ENCODE measurements around the gene GLB1L3. TPM values are rescaled to one million over a fixed set of nuclear protein-coding genes. Genes with fewer than 3 reads are reported as not detected.

Gene GLB1L3
- polyA plus RNA-seq, 1 donor (not counting 4 experiments of a cell fraction or from before 2014, with no cell fraction given), result 3.0 TPM

DNA sequence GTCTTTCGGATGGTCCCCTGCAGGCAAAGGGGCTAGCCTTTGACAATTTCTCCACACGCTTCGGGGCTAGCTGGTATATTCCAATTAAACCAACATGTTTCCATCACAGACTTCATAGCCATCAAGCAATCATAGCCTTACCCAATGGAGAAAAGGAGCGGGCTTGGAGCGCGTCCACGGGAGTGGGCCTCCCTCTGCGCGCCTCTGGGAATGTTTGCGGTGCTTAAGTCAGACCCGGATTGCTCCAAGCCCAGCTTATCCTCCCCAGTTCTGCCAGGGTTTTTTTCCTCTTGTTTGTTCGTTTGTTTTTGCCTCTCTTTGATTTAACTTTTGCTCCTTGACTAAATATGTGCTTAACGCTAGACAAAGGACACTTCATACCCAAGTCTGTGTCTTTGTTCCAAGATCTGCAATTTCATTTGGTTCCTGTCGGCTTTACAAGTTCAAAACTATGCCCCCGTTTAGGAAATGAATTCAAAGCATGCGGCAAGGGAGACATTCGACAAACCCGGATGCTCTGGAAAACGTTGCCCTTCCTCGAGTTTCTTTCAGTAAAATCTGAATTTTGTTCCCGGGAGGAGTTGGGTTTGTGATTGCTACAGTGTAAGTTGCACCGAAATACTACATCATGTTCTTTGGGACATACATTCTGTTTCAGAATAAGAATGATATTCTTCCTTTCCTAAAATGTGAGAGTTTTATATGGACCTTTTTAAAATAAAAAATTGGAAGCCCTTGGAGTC, 54.6 kb downstream of the GLB1L3 start:
- H3K9me1 ChIP-seq (ENCODE audit: control insufficient read depth, extremely low read depth, insufficient read depth, low read length), result no peaks in the 10 kb centered on the region
- H3K4me1 ChIP-seq (ENCODE audit: control insufficient read depth, extremely low read depth, insufficient read depth, low read length), result peaks cover 2% of the 10 kb centered on the region
- peak overlapping the region in 2 of 3 experiments; percentile 46 to 64 for H3K4me3 ChIP-seq (ENCODE audit: control insufficient read depth in 2 of 3, extremely low read depth in 1 of 3, insufficient read depth in 2 of 3, low read depth in 1 of 3, low read length in 3 of 3)
- peak overlapping the region; percentile 69 for H3K4me2 ChIP-seq (ENCODE audit: control insufficient read depth, extremely low read depth, insufficient read depth, low read depth, low read length)
- no peak overlapping the region for H3K27ac ChIP-seq (ENCODE audit: control insufficient read depth, insufficient read depth, low read length)
- no peaks in the 10 kb centered on the region for H4K20me1 ChIP-seq (ENCODE audit: control insufficient read depth, extremely low read depth, insufficient read depth, low read length)
- H2AFZ ChIP-seq (ENCODE audit: control insufficient read depth, low read length), result no peak overlapping the region
- H3K79me2 ChIP-seq (ENCODE audit: control insufficient read depth, insufficient read depth, low read length), result no peaks in the 10 kb centered on the region
- no peaks in the 10 kb centered on the region for H3K9me3 ChIP-seq (ENCODE audit: control insufficient read depth, low read depth, low read length)
- H3K9ac ChIP-seq (ENCODE audit: control insufficient read depth, extremely low read depth, insufficient read depth, low read length), result peak overlapping the region; percentile 32
- H3K27me3 ChIP-seq (ENCODE audit: control insufficient read depth, extremely low read depth, insufficient read depth, low read length), result peaks cover 8% of the 10 kb centered on the region
- FAIRE-seq (no peak), DNase-seq (ENCODE audit: low read depth, low spot score) (no peak)
- H3K36me3 ChIP-seq (ENCODE audit: control insufficient read depth in 2 of 2, extremely low read depth in 1 of 2, insufficient read depth in 2 of 2, low read length in 2 of 2), result no peaks in the 10 kb centered on the region
- TF ChIP-seq EZH2 (IDR thresholded peaks at IDR 0.05; ENCODE audit: low read length), result no peak
- TF ChIP-seq CTCF (optimal IDR thresholded peaks at IDR 0.05 in 1 of 3, IDR thresholded peaks at IDR 0.05 in 1 of 3, conservative IDR thresholded peaks at IDR 0.05 in 1 of 3; ENCODE audit: extremely low read depth in 1 of 3, insufficient read depth in 2 of 3, low read length in 3 of 3), result no peak
- dilution Hi-C loops (cut with MboI; ENCODE audit: extremely low pct_ligation_motif_present, low sequenced_read_pairs), result no loop called here

GRCh38 chr11:134331354-134332188, 55.4 kb downstream of the GLB1L3 start, which contains the start of gene GLB1L2:
Gene GLB1L2, plus strand, starts transcription at chr11:134331988. Its CDS starts 74 bp downstream, at chr11:134332062.
- DNase-seq (ENCODE audit: low read depth, low spot score), result no peak
- peak within 1 kb of the TSS; percentile 50 to 71 (median 69) for H3K4me3 ChIP-seq (ENCODE audit: control insufficient read depth in 2 of 3, extremely low read depth in 1 of 3, insufficient read depth in 2 of 3, low read depth in 1 of 3, low read length in 3 of 3)
- no peaks in the 10 kb centered on the region for H3K9me1 ChIP-seq (ENCODE audit: control insufficient read depth, extremely low read depth, insufficient read depth, low read length)
- FAIRE-seq, result no peak
- no peaks in the 10 kb centered on the region for H3K9me3 ChIP-seq (ENCODE audit: control insufficient read depth, low read depth, low read length)
- H3K4me2 ChIP-seq (ENCODE audit: control insufficient read depth, extremely low read depth, insufficient read depth, low read depth, low read length), result peak within 1 kb of the TSS; percentile 88
- dilution Hi-C loops (cut with MboI; ENCODE audit: extremely low pct_ligation_motif_present, low sequenced_read_pairs), result no loop called here
- no peaks in the 10 kb centered on the region for H3K79me2 ChIP-seq (ENCODE audit: control insufficient read depth, insufficient read depth, low read length)
- TF ChIP-seq EZH2 (IDR thresholded peaks at IDR 0.05; ENCODE audit: low read length) (no peak), CTCF (optimal IDR thresholded peaks at IDR 0.05 in 1 of 3, IDR thresholded peaks at IDR 0.05 in 1 of 3, conservative IDR thresholded peaks at IDR 0.05 in 1 of 3; ENCODE audit: extremely low read depth in 1 of 3, insufficient read depth in 2 of 3, low read length in 3 of 3) (no peak)
- H4K20me1 ChIP-seq (ENCODE audit: control insufficient read depth, extremely low read depth, insufficient read depth, low read length), result no peaks in the 10 kb centered on the region
- peaks cover 2% of the 10 kb centered on the region for H3K4me1 ChIP-seq (ENCODE audit: control insufficient read depth, extremely low read depth, insufficient read depth, low read length)
- no peaks in the 10 kb centered on the region for H3K36me3 ChIP-seq (ENCODE audit: control insufficient read depth in 2 of 2, extremely low read depth in 1 of 2, insufficient read depth in 2 of 2, low read length in 2 of 2)
- peak within 1 kb of the TSS; percentile 35 for H3K9ac ChIP-seq (ENCODE audit: control insufficient read depth, extremely low read depth, insufficient read depth, low read length)
- peaks cover 8% of the 10 kb centered on the region for H3K27me3 ChIP-seq (ENCODE audit: control insufficient read depth, extremely low read depth, insufficient read depth, low read length)
- no peak within 1 kb of the TSS for H3K27ac ChIP-seq (ENCODE audit: control insufficient read depth, insufficient read depth, low read length)
- H2AFZ ChIP-seq (ENCODE audit: control insufficient read depth, low read length), result peak within 1 kb of the TSS; percentile 75

Data from keratinocyte (primary cell).